B cell (primary cell): Measurements from ENCODE around the gene WDFY4. TPM values are rescaled to one million over a fixed set of nuclear protein-coding genes. Genes with fewer than 3 reads are reported as not detected.
A peak's percentile ranks its signal among the peaks of the same experiment; 100 is the strongest.

Experiments used
- ATAC-seq: fragments of 200-7000 bp; cut with Tn5 transposase; one replicate; pipeline ENCODE4 v1.10.0; 2021; ENCODE audit warnings: low read depth, mild to moderate bottlenecking, moderate number of reproducible peaks, moderate library complexity
- CTCF ChIA-PET: fragments of 350-600 bp; sonication (Branson Sonifier 250); formaldehyde crosslinking; loops from one replicate; lab custom pipeline; 2021; ENCODE audit warnings: antibody characterized with exemption, inconsistent platforms; lab: Charles Lee
- POLR2A ChIA-PET: fragments of 350-600 bp; sonication (Branson Sonifier 250); formaldehyde crosslinking; loops from one replicate; lab custom pipeline; 2021; ENCODE audit warnings: antibody characterized with exemption; lab: Charles Lee
- DNase-seq: peaks from one replicate; pipeline ENCODE4 v3.0.0; 2013
- H2AFZ ChIP-seq: 2 replicates; pipeline ENCODE4 v1.6.1; 2012; ENCODE audit warnings: mild to moderate bottlenecking, low read depth, low read length; ENCODE audit not compliant: insufficient read depth, poor library complexity, severe bottlenecking
- H3K27ac ChIP-seq, 2 donors: 1 replicate in 1 of 2; 2 replicates in 1 of 2; pipeline ENCODE4 v1.5.1; 2012 to 2013; ENCODE audit warnings: low read length in 2 of 2, mild to moderate bottlenecking in 2 of 2, moderate library complexity in 1 of 2
- H3K27me3 ChIP-seq, 4 experiments: fragments of 200-600 bp in 1 of 4; sonication (generic) in 1 of 4; replicated peaks in 1 of 4; 1 replicate in 2 of 4; 2 replicates in 2 of 4; pipeline versions ENCODE4 v1.6.1 to v1.7.0; 2013 to 2016; ENCODE audit warnings: low read length in 3 of 4, mild to moderate bottlenecking in 2 of 4, mixed read lengths in 1 of 4, moderate library complexity in 1 of 4; ENCODE audit not compliant: insufficient read depth in 4 of 4, control insufficient read depth in 3 of 4; ENCODE audit errors: control extremely low read depth in 1 of 4
- H3K36me3 ChIP-seq, 2 experiments: replicated peaks in 1 of 2; 1 replicate in 1 of 2; 2 replicates in 1 of 2; pipeline versions ENCODE4 v1.6.1 to v1.7.1; 2013; ENCODE audit warnings: low read length in 1 of 2; ENCODE audit not compliant: insufficient read depth in 2 of 2, control insufficient read depth in 1 of 2; ENCODE audit errors: control extremely low read depth in 1 of 2, extremely low read depth in 1 of 2
- H3K4me1 ChIP-seq, 2 donors: fragments of 200-600 bp in 1 of 2; sonication (generic) in 1 of 2; 1 replicate in 1 of 2; 2 replicates in 1 of 2; pipeline versions ENCODE4 v1.5.1 to v1.6.1; 2013 to 2017; ENCODE audit warnings: low read length in 2 of 2; ENCODE audit not compliant: control insufficient read depth in 2 of 2, insufficient read depth in 2 of 2
- H3K4me2 ChIP-seq: replicated peaks from 2 replicates; pipeline ENCODE3; 2012; ENCODE audit warnings: mild to moderate bottlenecking, low read depth, low read length; ENCODE audit not compliant: poor library complexity, severe bottlenecking
- H3K4me3 ChIP-seq, 5 experiments: fragments of 200-600 bp in 1 of 5; sonication (generic) in 1 of 5; 1 replicate in 3 of 5; 2 replicates in 2 of 5; pipeline versions ENCODE4 v1.5.1 to v1.7.0; 2011 to 2016; ENCODE audit warnings: low read length in 4 of 5, mild to moderate bottlenecking in 4 of 5, low read depth in 2 of 5, control low read depth in 1 of 5, moderate library complexity in 1 of 5; ENCODE audit not compliant: insufficient read depth in 1 of 5; ENCODE audit errors: control extremely low read depth in 1 of 5, extremely low read depth in 1 of 5
- H3K79me2 ChIP-seq: fragments of 200-600 bp; sonication (generic); one replicate; pipeline ENCODE4 v1.6.0; 2016; ENCODE audit warnings: low read length; ENCODE audit not compliant: control insufficient read depth, insufficient read depth
- H3K9ac ChIP-seq: fragments of 200-600 bp; sonication (generic); 2 replicates; pipeline ENCODE4 v1.6.1; 2017; ENCODE audit warnings: mild to moderate bottlenecking, low read length, moderate library complexity
- H3K9me3 ChIP-seq, 3 donors: one replicate each; pipeline versions ENCODE4 v1.6.1 to v1.7.1; 2013; ENCODE audit warnings: low read length in 2 of 3; ENCODE audit not compliant: control insufficient read depth in 2 of 3, insufficient read depth in 1 of 3; ENCODE audit errors: control extremely low read depth in 1 of 3
- H4K20me1 ChIP-seq: 2 replicates; pipeline ENCODE4 v1.6.0; 2012; ENCODE audit warnings: mild to moderate bottlenecking, low read length; ENCODE audit not compliant: insufficient read depth, control insufficient read depth, poor library complexity, severe bottlenecking
- H3K27ac Mint-ChIP-seq: one replicate; pipeline ENCODE4 v1.8.0; 2021; ENCODE audit warnings: mixed read lengths
- H3K27me3 Mint-ChIP-seq: one replicate; pipeline ENCODE4 v1.8.0; 2021; ENCODE audit warnings: mixed read lengths
- H3K4me1 Mint-ChIP-seq: one replicate; pipeline ENCODE4 v1.8.0; 2021; ENCODE audit warnings: mixed read lengths
- H3K4me3 Mint-ChIP-seq: one replicate; pipeline ENCODE4 v1.8.0; 2021; ENCODE audit warnings: mixed read lengths
- H3K9me3 Mint-ChIP-seq: one replicate; pipeline ENCODE4 v1.8.0; 2022; ENCODE audit warnings: mixed read lengths; ENCODE audit not compliant: insufficient read depth
- EZH2 ChIP-seq: IDR thresholded peaks from 2 replicates; pipeline ENCODE4 v1.6.1; 2012; ENCODE audit warnings: borderline replicate concordance, low read depth, mild to moderate bottlenecking, moderate library complexity, low read length; ENCODE audit not compliant: insufficient read depth, poor library complexity, severe bottlenecking
- WGBS: methylation state at CpG from one replicate; pipeline ENCODE4 v1.1.5; 2013; ENCODE audit warnings: missing lambda C conversion rate; ENCODE audit not compliant: insufficient coverage; 5-methylcytosine and 5-hydroxymethylcytosine counted together
- intact Hi-C: fragments of 100-400 bp; cut with micrococcal nuclease; formaldehyde crosslinking; loops from one replicate; pipeline ENCODE4 v1.10.0; 2022
- polyA plus RNA-seq: library from polyadenylated mRNA; depleted of rRNA; stranded (reverse); fragments of >200 nt; gene quantifications from 2 replicates; pipeline ENCODE4 v1.2.3, GENCODE V29; 2012
- total RNA-seq, 2 donors: library from RNA; stranded (reverse); fragments of 120-200 nt in 1 of 2; gene quantifications; 1 replicate in 1 of 2; 2 replicates in 1 of 2; pipeline versions ENCODE4 v1.2.3 to v1.2.4, GENCODE V29; 2013 to 2022
- TF ChIP-seq, protein P1 (sequence below): fragments of 200-600 bp; IDR thresholded peaks from one replicate; pipeline ENCODE4 v1.8.0; 2022; ENCODE audit warnings: antibody characterized with exemption, mild to moderate bottlenecking

Gene WDFY4
- total and polyA plus RNA-seq, 2 donors (not counting 1 experiment from before 2014, with no cell fraction given), result 262 to 560 TPM

DNA sequence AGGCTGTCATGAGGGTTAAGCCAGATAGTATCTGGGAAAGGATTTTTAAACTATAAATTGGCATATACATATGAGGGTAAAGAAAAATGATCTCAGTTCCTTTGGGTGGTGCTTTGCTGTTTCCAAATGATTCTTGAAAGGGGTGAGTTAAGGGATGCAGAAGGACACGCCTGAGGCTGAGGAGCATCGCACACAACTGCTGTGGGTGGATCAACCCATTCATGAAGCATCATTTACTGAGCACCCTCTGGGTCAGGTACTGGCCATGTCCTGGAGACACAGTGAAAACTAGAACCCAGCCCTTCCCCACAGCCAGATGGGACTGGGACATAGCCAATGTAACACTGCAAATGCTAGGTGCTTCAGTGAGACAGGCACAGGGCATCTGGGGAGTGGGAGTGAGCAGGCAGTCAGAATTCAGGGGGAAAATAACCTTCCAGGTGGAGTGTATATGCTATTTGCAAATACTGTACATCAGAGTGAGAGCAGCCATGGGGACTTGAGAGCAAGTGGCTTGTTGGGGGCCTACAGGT is 112.1 kb downstream of the WDFY4 start:
- H3K4me3 ChIP-seq, result no peak overlapping the region
- TF ChIP-seq EZH2, result no peak
- TF ChIP-seq, protein P1, sequence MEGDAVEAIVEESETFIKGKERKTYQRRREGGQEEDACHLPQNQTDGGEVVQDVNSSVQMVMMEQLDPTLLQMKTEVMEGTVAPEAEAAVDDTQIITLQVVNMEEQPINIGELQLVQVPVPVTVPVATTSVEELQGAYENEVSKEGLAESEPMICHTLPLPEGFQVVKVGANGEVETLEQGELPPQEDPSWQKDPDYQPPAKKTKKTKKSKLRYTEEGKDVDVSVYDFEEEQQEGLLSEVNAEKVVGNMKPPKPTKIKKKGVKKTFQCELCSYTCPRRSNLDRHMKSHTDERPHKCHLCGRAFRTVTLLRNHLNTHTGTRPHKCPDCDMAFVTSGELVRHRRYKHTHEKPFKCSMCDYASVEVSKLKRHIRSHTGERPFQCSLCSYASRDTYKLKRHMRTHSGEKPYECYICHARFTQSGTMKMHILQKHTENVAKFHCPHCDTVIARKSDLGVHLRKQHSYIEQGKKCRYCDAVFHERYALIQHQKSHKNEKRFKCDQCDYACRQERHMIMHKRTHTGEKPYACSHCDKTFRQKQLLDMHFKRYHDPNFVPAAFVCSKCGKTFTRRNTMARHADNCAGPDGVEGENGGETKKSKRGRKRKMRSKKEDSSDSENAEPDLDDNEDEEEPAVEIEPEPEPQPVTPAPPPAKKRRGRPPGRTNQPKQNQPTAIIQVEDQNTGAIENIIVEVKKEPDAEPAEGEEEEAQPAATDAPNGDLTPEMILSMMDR, result no peak
- H2AFZ ChIP-seq, result no peak overlapping the region
- no peaks in the 10 kb centered on the region for H3K9me3 ChIP-seq
- ChIA-PET POLR2A (no interaction called here), CTCF (interaction anchor here (3.0 kb wide), 1 partner anchor 141 kb away, joined by 7 read pairs; no protein-coding TSS in a partner anchor)
- peaks cover 4 to 73% of the 10 kb centered on the region in 2 experiments for H3K36me3 ChIP-seq
- H3K79me2 ChIP-seq, result peaks cover 5% of the 10 kb centered on the region
- Mint-ChIP-seq H3K27ac (peak overlapping the region; percentile 66), H3K27me3 (no peaks in the 10 kb centered on the region), H3K4me3 (no peak overlapping the region), H3K4me1 (peaks cover 38% of the 10 kb centered on the region), H3K9me3 (no peaks in the 10 kb centered on the region)
- peaks cover 22 to 25% of the 10 kb centered on the region in 2 donors for H3K4me1 ChIP-seq
- WGBS, result 100% methylated on average over 2 of the region's 2 CpGs
- no peak overlapping the region for H3K4me2 ChIP-seq
- H3K9ac ChIP-seq, result no peak overlapping the region
- intact Hi-C loops, result no loop called here
- no peaks in the 10 kb centered on the region for H3K27me3 ChIP-seq
- H3K27ac ChIP-seq, result peak overlapping the region in 1 of 2 donors; percentile 41
- no peak for DNase-seq
- no peak for ATAC-seq
- peaks cover 39% of the 10 kb centered on the region for H4K20me1 ChIP-seq

- no peaks in the 10 kb centered on the region for H3K9me3 Mint-ChIP-seq
- Histone ChIP-seq H2AFZ (no peak overlapping the region), H3K36me3 (peaks cover 4 to 64% of the 10 kb centered on the region in 2 experiments), H3K27me3 (no peaks in the 10 kb centered on the region), H3K9me3 (peaks cover 0 to 2% (median 0%) of the 10 kb centered on the region in 3 donors), H4K20me1 (peaks cover 42% of the 10 kb centered on the region), H3K9ac (no peak overlapping the region), H3K79me2 (peaks cover 8% of the 10 kb centered on the region), H3K4me2 (no peak overlapping the region), H3K4me1 (peaks cover 32 to 36% of the 10 kb centered on the region in 2 donors), H3K27ac (peak overlapping the region in 1 of 2 donors; percentile 95), H3K4me3 (no peak overlapping the region)
- peaks cover 49% of the 10 kb centered on the region for H3K4me1 Mint-ChIP-seq
- H3K27ac Mint-ChIP-seq, result peak overlapping the region; percentile 51
- no peaks in the 10 kb centered on the region for H3K27me3 Mint-ChIP-seq
- DNase-seq (no peak), ATAC-seq (no peak)
- 100% methylated on average over 1 of the region's 4 CpGs for WGBS
- CTCF ChIA-PET, result no interaction called here
- no peak for TF ChIP-seq EZH2
- TF ChIP-seq, protein P1, result no peak
- H3K4me3 Mint-ChIP-seq, result no peak overlapping the region
- intact Hi-C loops, result no loop called here
- POLR2A ChIA-PET, result no interaction called here
These were observed 113.2 kb downstream of the WDFY4 start for GRCh38 chr10:48797830-48798229.
